GM21786 (cell line): ENCODE data around the gene RSF1.
A peak's percentile ranks its signal among the peaks of the same experiment; 100 is the strongest.

Experiments used
- ATAC-seq: cut with Tn5 transposase; IDR thresholded peaks from one replicate; pipeline ENCODE4 v1.9.1; 2021; ENCODE audit not compliant: unreplicated experiment

Gene RSF1

GRCh38 chr11:77753230-77753629 is 67.3 kb downstream of the RSF1 start:
- ATAC-seq: no peak

GRCh38 chr11:77752516-77752915 is 68.0 kb downstream of the RSF1 start:
- ATAC-seq: no peak

- ATAC-seq: no peak
These were observed 69.9 kb downstream of the RSF1 start for GRCh38 chr11:77750394-77751156.

GRCh38 chr11:77749232-77749631 is 71.3 kb downstream of the RSF1 start:
- no peak for ATAC-seq

GRCh38 chr11:77748266-77748665 is 72.3 kb downstream of the RSF1 start:
- no peak for ATAC-seq

GRCh38 chr11:77747381-77747969 is 73.0 kb downstream of the RSF1 start:
- ATAC-seq: no peak

GRCh38 chr11:77736473-77736872 is 84.0 kb downstream of the RSF1 start:
- ATAC-seq: no peak

GRCh38 chr11:77734890-77735289 is 85.6 kb downstream of the RSF1 start:
- ATAC-seq: no peak

GRCh38 chr11:77732143-77732542 is 88.4 kb downstream of the RSF1 start:
- ATAC-seq: no peak

GRCh38 chr11:77730789-77731188 is 89.7 kb downstream of the RSF1 start:
- no peak for ATAC-seq

GRCh38 chr11:77729063-77729462 is 91.5 kb downstream of the RSF1 start:
- ATAC-seq: no peak

- no peak for ATAC-seq
These were observed 92.2 kb downstream of the RSF1 start for GRCh38 chr11:77728203-77728786.

GRCh38 chr11:77726524-77726923 is 94.0 kb downstream of the RSF1 start:
- ATAC-seq: no peak

- ATAC-seq: peak; percentile 74
These were observed 95.1 kb downstream of the RSF1 start for GRCh38 chr11:77725433-77725832.

GRCh38 chr11:77724636-77725035 is 95.9 kb downstream of the RSF1 start:
- ATAC-seq: no peak

- ATAC-seq: no peak
These were observed 97.5 kb downstream of the RSF1 start for GRCh38 chr11:77723024-77723423.

- no peak for ATAC-seq
These were observed 110.2 kb downstream of the RSF1 start for GRCh38 chr11:77710358-77710757.

GRCh38 chr11:77705876-77706579 is 114.5 kb downstream of the RSF1 start:
- ATAC-seq: no peak

GRCh38 chr11:77705195-77705875 is 115.2 kb downstream of the RSF1 start:
- no peak for ATAC-seq

GRCh38 chr11:77704029-77704428 is 116.5 kb downstream of the RSF1 start:
- ATAC-seq: no peak

GRCh38 chr11:77699425-77699824 is 121.1 kb downstream of the RSF1 start:
- no peak for ATAC-seq
